Parathyroid adenoma (tissue), 2 donors: ENCODE results near the gene UNC13A.

Source experiments
- H2AFZ ChIP-seq: fragments of 300-600 bp; sonication (generic); one replicate; pipeline ENCODE4 v1.7.0; 2017; ENCODE audit warnings: antibody characterized with exemption, mild to moderate bottlenecking
- H3K27ac ChIP-seq: fragments of 300-600 bp; sonication (generic); one replicate; pipeline ENCODE4 v1.7.0; 2017
- H3K27me3 ChIP-seq: fragments of 300-600 bp; sonication (generic); one replicate; pipeline ENCODE4 v1.7.0; 2017; ENCODE audit warnings: low read length; ENCODE audit not compliant: control insufficient read depth, insufficient read depth
- H3K36me3 ChIP-seq: fragments of 300-600 bp; sonication (generic); one replicate; pipeline ENCODE4 v1.7.0; 2017; ENCODE audit warnings: low read length; ENCODE audit not compliant: control insufficient read depth, insufficient read depth
- H3K4me1 ChIP-seq: fragments of 300-600 bp; sonication (generic); one replicate; pipeline ENCODE4 v1.7.0; 2017; ENCODE audit warnings: control low read depth
- H3K4me2 ChIP-seq: fragments of 300-600 bp; sonication (generic); one replicate; pipeline ENCODE4 v1.7.0; 2017; ENCODE audit warnings: low read length
- H3K4me3 ChIP-seq: fragments of 300-600 bp; sonication (generic); one replicate; pipeline ENCODE4 v1.7.0; 2017; ENCODE audit warnings: low read depth, low read length
- H3K79me2 ChIP-seq: fragments of 300-600 bp; sonication (generic); one replicate; pipeline ENCODE4 v1.7.0; 2017; ENCODE audit warnings: control low read depth
- H3K9ac ChIP-seq: fragments of 300-600 bp; sonication (generic); one replicate; pipeline ENCODE4 v1.7.0; 2017; ENCODE audit warnings: mild to moderate bottlenecking
- H3K9me3 ChIP-seq: fragments of 300-600 bp; sonication (generic); one replicate; pipeline ENCODE4 v1.7.0; 2017; ENCODE audit warnings: low read length; ENCODE audit not compliant: control insufficient read depth
- TF ChIP-seq, protein P1 (sequence below): fragments of 300-600 bp; sonication (generic); IDR thresholded peaks from one replicate; pipeline ENCODE4 v1.7.0; 2017; ENCODE audit warnings: antibody characterized with exemption, mild to moderate bottlenecking
- donor health status: primary hyperparathyroidism.

Gene UNC13A

DNA sequence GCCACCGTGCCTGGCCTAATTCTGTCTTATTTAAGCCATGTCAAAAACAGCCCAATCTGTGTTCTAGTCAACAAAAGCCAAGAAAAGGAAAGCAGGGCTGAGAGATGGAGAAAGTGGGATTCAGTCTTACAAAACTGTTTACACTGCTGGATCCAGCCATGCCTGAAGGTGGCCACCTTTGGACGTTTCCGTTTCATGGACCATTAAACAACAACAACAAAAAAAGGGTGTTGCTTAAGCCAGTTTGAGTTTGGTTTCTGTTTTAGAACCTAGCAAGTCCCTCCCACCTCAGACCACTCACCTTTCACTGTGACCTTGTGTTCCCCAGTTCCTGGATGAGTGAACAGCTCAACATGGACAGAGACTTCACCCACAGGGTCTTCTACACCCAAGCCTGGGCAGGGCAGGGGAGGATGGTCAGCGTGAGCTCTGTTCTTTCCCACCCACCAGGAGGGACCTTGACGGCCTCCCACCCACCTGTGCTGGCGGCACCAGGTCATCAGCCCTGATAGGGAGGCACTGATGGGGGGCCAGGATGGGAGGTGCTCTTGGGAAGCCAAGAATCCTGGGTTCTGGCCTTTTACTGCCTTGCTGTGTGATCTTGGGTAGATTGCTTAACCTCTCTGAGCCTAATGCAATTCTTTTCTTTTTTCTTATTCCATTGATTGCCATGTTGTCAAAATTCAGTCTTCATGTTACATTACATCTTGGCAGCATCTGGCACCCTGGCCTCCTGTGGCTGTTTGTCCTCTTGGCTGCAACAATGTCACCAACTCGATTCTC lies 76.5 kb downstream of the UNC13A start:
- Histone ChIP-seq H2AFZ (no peak overlapping the region), H3K27ac (no peak overlapping the region), H3K27me3 (no peaks in the 10 kb centered on the region), H3K4me3 (no peak overlapping the region), H3K9ac (no peak overlapping the region), H3K36me3 (no peaks in the 10 kb centered on the region), H3K9me3 (no peaks in the 10 kb centered on the region), H3K4me2 (no peak overlapping the region), H3K79me2 (no peaks in the 10 kb centered on the region), H3K4me1 (no peaks in the 10 kb centered on the region)
- TF ChIP-seq, protein P1, sequence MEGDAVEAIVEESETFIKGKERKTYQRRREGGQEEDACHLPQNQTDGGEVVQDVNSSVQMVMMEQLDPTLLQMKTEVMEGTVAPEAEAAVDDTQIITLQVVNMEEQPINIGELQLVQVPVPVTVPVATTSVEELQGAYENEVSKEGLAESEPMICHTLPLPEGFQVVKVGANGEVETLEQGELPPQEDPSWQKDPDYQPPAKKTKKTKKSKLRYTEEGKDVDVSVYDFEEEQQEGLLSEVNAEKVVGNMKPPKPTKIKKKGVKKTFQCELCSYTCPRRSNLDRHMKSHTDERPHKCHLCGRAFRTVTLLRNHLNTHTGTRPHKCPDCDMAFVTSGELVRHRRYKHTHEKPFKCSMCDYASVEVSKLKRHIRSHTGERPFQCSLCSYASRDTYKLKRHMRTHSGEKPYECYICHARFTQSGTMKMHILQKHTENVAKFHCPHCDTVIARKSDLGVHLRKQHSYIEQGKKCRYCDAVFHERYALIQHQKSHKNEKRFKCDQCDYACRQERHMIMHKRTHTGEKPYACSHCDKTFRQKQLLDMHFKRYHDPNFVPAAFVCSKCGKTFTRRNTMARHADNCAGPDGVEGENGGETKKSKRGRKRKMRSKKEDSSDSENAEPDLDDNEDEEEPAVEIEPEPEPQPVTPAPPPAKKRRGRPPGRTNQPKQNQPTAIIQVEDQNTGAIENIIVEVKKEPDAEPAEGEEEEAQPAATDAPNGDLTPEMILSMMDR, result no peak

DNA sequence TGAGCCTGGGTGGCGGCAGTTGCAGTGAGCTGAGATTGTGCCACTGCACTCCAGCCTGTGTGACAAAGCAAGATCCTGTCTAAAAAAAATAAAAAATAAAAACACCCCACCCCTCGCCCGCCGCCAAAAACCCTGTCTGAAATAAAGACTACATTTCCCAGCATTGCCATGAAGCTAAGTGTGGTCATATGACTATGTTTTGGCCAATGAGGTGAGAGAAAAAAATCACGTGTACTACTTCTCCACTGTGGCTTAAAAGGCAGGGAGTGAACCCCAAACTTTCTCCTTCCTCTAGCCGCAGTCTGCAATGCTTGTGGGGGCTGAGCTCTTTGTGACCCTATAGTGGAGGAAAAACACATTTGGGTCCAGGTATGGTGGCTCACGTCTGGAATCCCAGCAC lies 77.8 kb downstream of the UNC13A start:
- Histone ChIP-seq H3K36me3 (no peaks in the 10 kb centered on the region), H3K4me2 (no peak overlapping the region), H3K27me3 (no peaks in the 10 kb centered on the region), H2AFZ (no peak overlapping the region), H3K9ac (no peak overlapping the region), H3K4me3 (no peak overlapping the region), H3K27ac (no peak overlapping the region), H3K9me3 (no peaks in the 10 kb centered on the region), H3K79me2 (no peaks in the 10 kb centered on the region), H3K4me1 (no peaks in the 10 kb centered on the region)
- TF ChIP-seq, protein P1, result no peak

DNA sequence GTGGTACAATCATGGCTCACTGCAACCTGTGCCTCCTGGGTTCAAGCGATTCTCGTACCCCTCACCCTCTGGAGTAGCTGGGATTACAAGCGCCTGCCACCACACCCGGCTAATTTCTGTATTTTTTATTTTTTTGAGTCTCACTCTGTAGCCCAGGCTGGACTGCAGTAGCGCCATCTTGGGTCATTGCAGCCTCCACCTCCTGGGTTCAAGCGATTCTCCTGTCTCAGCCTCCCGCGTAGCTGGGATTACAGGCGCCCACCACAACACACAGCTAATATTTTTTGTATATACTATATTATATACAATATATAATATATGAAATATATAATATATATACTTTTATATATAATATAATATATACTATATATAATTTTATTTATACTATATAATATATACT lies 80.2 kb downstream of the UNC13A start:
- Histone ChIP-seq H3K9me3 (no peaks in the 10 kb centered on the region), H3K4me1 (no peaks in the 10 kb centered on the region), H3K27ac (no peak overlapping the region), H3K4me3 (no peak overlapping the region), H3K9ac (no peak overlapping the region), H3K4me2 (no peak overlapping the region), H2AFZ (no peak overlapping the region), H3K79me2 (no peaks in the 10 kb centered on the region), H3K36me3 (no peaks in the 10 kb centered on the region), H3K27me3 (no peaks in the 10 kb centered on the region)
- TF ChIP-seq, protein P1, result no peak

DNA sequence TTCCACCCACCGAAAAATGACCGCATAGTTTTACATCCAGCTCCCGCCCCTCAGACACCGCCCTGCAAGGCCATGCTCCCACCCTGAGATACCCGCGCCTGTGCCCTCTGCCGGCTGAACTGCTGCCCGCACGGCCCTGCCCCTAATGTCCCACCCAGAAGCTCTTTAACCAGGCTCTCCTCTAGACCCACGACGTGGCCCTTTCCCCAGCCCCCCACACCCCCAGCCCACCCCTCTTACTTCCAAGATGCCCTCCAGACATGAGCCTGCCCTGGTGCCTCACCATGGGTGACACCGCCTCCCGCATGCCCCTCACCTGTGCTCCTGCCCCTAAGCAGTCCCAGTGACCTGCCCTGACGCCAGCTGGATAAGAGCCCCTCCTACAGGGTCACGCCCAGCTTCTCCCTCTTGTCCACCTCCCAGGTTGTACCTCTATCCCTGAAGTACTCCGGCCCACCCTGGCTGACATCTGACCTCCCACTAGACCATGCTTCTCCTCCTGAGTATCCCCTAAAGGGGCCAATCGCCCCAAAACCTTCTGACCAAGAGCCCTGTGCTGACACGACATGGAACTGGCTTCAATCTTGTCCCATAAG lies 81.5 kb downstream of the UNC13A start:
- Histone ChIP-seq H3K4me1 (no peaks in the 10 kb centered on the region), H3K27me3 (no peaks in the 10 kb centered on the region), H3K79me2 (no peaks in the 10 kb centered on the region), H2AFZ (peak overlapping the region; percentile 83), H3K9me3 (no peaks in the 10 kb centered on the region), H3K4me3 (peak overlapping the region; percentile 62), H3K4me2 (peak overlapping the region; percentile 78), H3K36me3 (no peaks in the 10 kb centered on the region), H3K27ac (no peak overlapping the region), H3K9ac (no peak overlapping the region)
- TF ChIP-seq, protein P1, result no peak
